Activated T-helper 2 cell treated with anti-CD3 and anti-CD28 coated beads, Interferon-gamma antibody, Interleukin-2, Interleukin-4, amounts not matched to agents 10 μg/mL and 5 μg/mL and 100 μg/mL, durations not matched to agents 14 hours and 24 hours and 36 hours (primary cell): Measurements from ENCODE around the gene NUP98. TPM values are rescaled to one million over a fixed set of nuclear protein-coding genes. Genes with fewer than 3 reads are reported as not detected.
"Not testable (repeated sequence)": the region's sequence is repeated elsewhere in the genome, so short reads cannot be mapped to it uniquely, and the experiment has no call there.

Experiments used
- DNase-seq: peaks from one replicate; pipeline ENCODE4 v3.0.0; 2021; ENCODE audit warnings: low spot score
- H3K27ac Mint-ChIP-seq: one replicate; pipeline ENCODE4 v1.8.0; 2021; ENCODE audit warnings: mixed read lengths
- H3K27me3 Mint-ChIP-seq: one replicate; pipeline ENCODE4 v1.8.0; 2021; ENCODE audit warnings: low read depth, mixed read lengths
- H3K36me3 Mint-ChIP-seq: one replicate; pipeline ENCODE4 v1.8.0; 2021; ENCODE audit warnings: low read depth, mixed read lengths
- H3K4me1 Mint-ChIP-seq: one replicate; pipeline ENCODE4 v1.8.0; 2021; ENCODE audit warnings: low read depth, mixed read lengths
- H3K4me3 Mint-ChIP-seq: one replicate; pipeline ENCODE4 v1.8.0; 2021; ENCODE audit warnings: low read depth, mild to moderate bottlenecking, moderate library complexity, mixed read lengths
- H3K9me3 Mint-ChIP-seq: one replicate; pipeline ENCODE4 v1.8.0; 2021; ENCODE audit warnings: mixed read lengths
- intact Hi-C: fragments of 100-400 bp; cut with micrococcal nuclease; formaldehyde crosslinking; loops from one replicate; pipeline ENCODE4 v1.15.1; 2023
- total RNA-seq: library from RNA; stranded (reverse); gene quantifications from 2 replicates; pipeline ENCODE4 v1.2.3, GENCODE V29; 2022

NUP98 gene
- total RNA-seq, 1 donor from 2014 or later = 123 TPM

DNA sequence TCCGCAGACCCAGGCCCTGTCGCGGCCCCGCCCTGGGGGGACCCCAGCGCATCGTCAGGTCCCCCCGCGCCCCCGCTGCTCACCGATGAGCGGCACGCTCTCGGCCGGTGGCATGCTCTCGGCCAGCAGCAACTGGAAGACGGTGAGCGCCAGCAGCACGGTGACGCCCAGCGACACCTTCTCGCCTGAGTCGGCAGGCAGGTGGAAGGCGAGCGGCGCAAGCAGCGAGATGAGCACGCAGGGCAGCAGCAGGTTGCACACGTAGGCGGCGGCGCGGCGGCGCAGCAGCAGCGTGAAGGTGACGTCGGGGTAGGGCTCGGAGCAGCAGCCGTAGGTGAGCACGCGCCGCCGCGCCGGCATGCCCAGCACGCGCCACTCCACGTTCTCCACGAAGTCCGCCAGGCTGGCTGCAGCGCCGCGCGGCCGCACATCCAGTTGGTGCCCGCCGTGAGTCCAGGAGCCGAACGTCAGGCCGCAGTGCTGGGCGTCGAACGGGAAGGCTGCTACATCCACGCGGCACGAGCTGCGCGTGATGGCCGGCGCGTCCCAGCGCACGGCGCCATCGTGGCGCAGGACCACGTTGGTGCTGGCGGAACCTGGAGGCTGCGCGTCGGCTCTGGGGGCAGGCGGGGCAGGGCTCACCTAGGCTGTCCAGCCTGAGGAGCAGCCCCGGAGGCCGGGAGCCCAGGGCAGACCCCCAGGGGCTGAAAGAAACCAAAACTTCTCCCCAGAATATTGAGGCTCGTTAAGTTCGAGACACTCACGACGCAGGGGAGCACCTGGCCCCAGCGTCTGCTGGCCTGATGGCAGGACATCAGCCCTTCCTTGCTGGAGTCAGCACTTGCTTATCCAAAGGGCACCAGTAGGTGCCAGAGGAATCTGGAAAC lies 130.0 kb downstream of the NUP98 start:
- H3K9me3 Mint-ChIP-seq = no peaks in the 10 kb centered on the region
- H3K27me3 Mint-ChIP-seq = no peaks in the 10 kb centered on the region
- no peaks in the 10 kb centered on the region for H3K4me1 Mint-ChIP-seq
- H3K36me3 Mint-ChIP-seq = peaks cover 25% of the 10 kb centered on the region
- no peak for DNase-seq
- intact Hi-C loops = no loop called here
- no peak overlapping the region for H3K4me3 Mint-ChIP-seq
- H3K27ac Mint-ChIP-seq = no peak overlapping the region

- intact Hi-C loops = no loop called here
- no peaks in the 10 kb centered on the region for H3K27me3 Mint-ChIP-seq
- H3K27ac Mint-ChIP-seq = no peak overlapping the region
- no peaks in the 10 kb centered on the region for H3K9me3 Mint-ChIP-seq
- no peak for DNase-seq
- H3K4me1 Mint-ChIP-seq = no peaks in the 10 kb centered on the region
- H3K36me3 Mint-ChIP-seq = peaks cover 23% of the 10 kb centered on the region
- no peak overlapping the region for H3K4me3 Mint-ChIP-seq
These were observed 131.3 kb downstream of the NUP98 start for GRCh38 chr11:3666023-3666530.

- intact Hi-C loops = no loop called here
- no peak for DNase-seq
- Mint-ChIP-seq H3K4me1 (no peaks in the 10 kb centered on the region), H3K4me3 (no peak overlapping the region), H3K27ac (no peak overlapping the region), H3K9me3 (no peaks in the 10 kb centered on the region), H3K27me3 (no peaks in the 10 kb centered on the region), H3K36me3 (peaks cover 18% of the 10 kb centered on the region)
These were observed 131.9 kb downstream of the NUP98 start for GRCh38 chr11:3665336-3666022.

GRCh38 chr11:3664032-3664630 lies 133.2 kb downstream of the NUP98 start:
- H3K36me3 Mint-ChIP-seq = peaks cover 15% of the 10 kb centered on the region
- H3K4me1 Mint-ChIP-seq = no peaks in the 10 kb centered on the region
- intact Hi-C loops = no loop called here
- no peak overlapping the region for H3K27ac Mint-ChIP-seq
- no peaks in the 10 kb centered on the region for H3K9me3 Mint-ChIP-seq
- no peak overlapping the region for H3K4me3 Mint-ChIP-seq
- H3K27me3 Mint-ChIP-seq = no peaks in the 10 kb centered on the region
- no peak for DNase-seq

GRCh38 chr11:3662856-3663255 lies 134.5 kb downstream of the NUP98 start:
- Mint-ChIP-seq H3K27me3 (no peaks in the 10 kb centered on the region), H3K36me3 (peaks cover 15% of the 10 kb centered on the region), H3K9me3 (no peaks in the 10 kb centered on the region), H3K27ac (no peak overlapping the region), H3K4me3 (no peak overlapping the region), H3K4me1 (no peaks in the 10 kb centered on the region)
- DNase-seq = no peak
- intact Hi-C loops = no loop called here

GRCh38 chr11:3660960-3661359 lies 136.4 kb downstream of the NUP98 start:
- H3K36me3 Mint-ChIP-seq = peaks cover 15% of the 10 kb centered on the region
- no peak overlapping the region for H3K27ac Mint-ChIP-seq
- H3K27me3 Mint-ChIP-seq = no peaks in the 10 kb centered on the region
- intact Hi-C loops = no loop called here
- no peak overlapping the region for H3K4me3 Mint-ChIP-seq
- DNase-seq = no peak
- H3K9me3 Mint-ChIP-seq = no peaks in the 10 kb centered on the region
- no peaks in the 10 kb centered on the region for H3K4me1 Mint-ChIP-seq

GRCh38 chr11:3659595-3660515 lies 137.5 kb downstream of the NUP98 start:
- Mint-ChIP-seq H3K27me3 (peaks cover 2% of the 10 kb centered on the region), H3K4me3 (no peak overlapping the region), H3K27ac (no peak overlapping the region), H3K36me3 (peaks cover 4% of the 10 kb centered on the region), H3K4me1 (no peaks in the 10 kb centered on the region), H3K9me3 (no peaks in the 10 kb centered on the region)
- intact Hi-C loops = no loop called here
- no peak for DNase-seq

GRCh38 chr11:3658252-3658651 lies 139.1 kb downstream of the NUP98 start:
- intact Hi-C loops = no loop called here
- H3K36me3 Mint-ChIP-seq = no peaks in the 10 kb centered on the region
- no peaks in the 10 kb centered on the region for H3K9me3 Mint-ChIP-seq
- H3K4me1 Mint-ChIP-seq = no peaks in the 10 kb centered on the region
- peaks cover 2% of the 10 kb centered on the region for H3K27me3 Mint-ChIP-seq
- no peak for DNase-seq
- H3K4me3 Mint-ChIP-seq = no peak overlapping the region
- H3K27ac Mint-ChIP-seq = no peak overlapping the region

GRCh38 chr11:3657331-3657730 lies 140.0 kb downstream of the NUP98 start:
- H3K9me3 Mint-ChIP-seq, H3K36me3 Mint-ChIP-seq, H3K27ac Mint-ChIP-seq, H3K27me3 Mint-ChIP-seq, intact Hi-C loops, H3K4me3 Mint-ChIP-seq, H3K4me1 Mint-ChIP-seq, DNase-seq: not testable (repeated sequence)

GRCh38 chr11:3655547-3655946 lies 141.8 kb downstream of the NUP98 start:
- Mint-ChIP-seq H3K27me3 (peaks cover 9% of the 10 kb centered on the region), H3K27ac (no peak overlapping the region), H3K4me3 (no peak overlapping the region), H3K36me3 (no peaks in the 10 kb centered on the region), H3K4me1 (no peaks in the 10 kb centered on the region), H3K9me3 (no peaks in the 10 kb centered on the region)
- intact Hi-C loops = no loop called here
- no peak for DNase-seq

GRCh38 chr11:3652514-3652913 lies 144.8 kb downstream of the NUP98 start:
- H3K36me3 Mint-ChIP-seq, H3K9me3 Mint-ChIP-seq, intact Hi-C loops, DNase-seq, H3K4me1 Mint-ChIP-seq, H3K4me3 Mint-ChIP-seq, H3K27ac Mint-ChIP-seq: not testable (repeated sequence)
- peaks cover 28% of the 10 kb centered on the region for H3K27me3 Mint-ChIP-seq

DNA sequence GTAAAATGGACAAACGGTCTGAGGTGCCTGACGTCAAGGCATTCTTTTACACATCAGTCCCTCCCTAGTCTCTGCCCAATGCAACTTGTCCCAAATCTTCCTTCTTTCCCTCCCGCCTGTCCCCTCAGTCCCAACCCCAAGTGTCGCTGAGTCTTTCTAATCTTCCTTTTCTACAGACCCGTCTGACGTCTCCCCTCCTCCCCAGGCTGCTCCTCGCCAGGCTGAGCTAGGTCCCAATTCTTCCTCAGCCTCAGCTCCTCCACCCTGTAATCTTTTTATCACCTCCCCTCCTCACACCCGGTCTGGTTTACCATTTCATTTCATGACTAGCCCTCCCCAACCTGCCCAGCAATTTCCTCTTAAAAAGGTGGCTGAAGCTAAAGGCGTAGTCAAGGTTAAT lies 148.0 kb downstream of the NUP98 start:
- H3K27me3 Mint-ChIP-seq = peaks cover 42% of the 10 kb centered on the region
- H3K9me3 Mint-ChIP-seq, H3K4me3 Mint-ChIP-seq, DNase-seq, H3K4me1 Mint-ChIP-seq, H3K27ac Mint-ChIP-seq, intact Hi-C loops, H3K36me3 Mint-ChIP-seq: not testable (repeated sequence)
